H54 (cell line): ENCODE data around the gene MTSS2.
A peak's percentile ranks its signal among the peaks of the same experiment; 100 is the strongest.

Experiments
- DNase-seq: peaks from one replicate; pipeline ENCODE4 v3.0.0; 2011; ENCODE audit warnings: low spot score, mixed read lengths; ENCODE audit not compliant: insufficient read length
- FAIRE-seq: peaks from 3 replicates; lab custom pipeline; 2011; peaks lifted over from hg19 to GRCh38; lab: Jason Lieb, UNC
- POLR2A ChIP-seq: IDR thresholded peaks from 2 replicates; pipeline ENCODE4 v1.6.1; 2011; ENCODE audit warnings: low read depth, mild to moderate bottlenecking, low read length

MTSS2 gene

DNA sequence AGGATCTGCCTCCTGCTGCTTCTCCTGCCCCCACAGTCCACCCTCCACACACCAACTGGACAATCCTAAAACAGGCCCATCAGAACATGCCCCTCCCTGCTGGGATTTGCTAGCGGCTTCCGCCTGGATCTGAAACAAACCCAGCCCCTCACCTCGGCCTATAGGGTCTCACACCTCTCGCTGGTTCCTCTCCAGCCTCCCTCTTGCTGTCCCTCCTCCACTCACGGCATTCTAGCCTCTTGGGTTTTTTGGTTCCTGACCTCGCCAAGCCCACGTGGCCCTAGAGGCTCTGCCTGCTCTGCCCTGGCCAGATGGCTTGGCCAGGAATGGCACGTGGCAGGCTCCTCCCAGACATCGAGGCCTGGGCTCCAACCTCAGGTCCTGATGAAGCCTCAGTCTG is 15.7 kb upstream of the MTSS2 start:
- DNase-seq = no peak
- FAIRE-seq = no peak
- TF ChIP-seq POLR2A = no peak

DNA sequence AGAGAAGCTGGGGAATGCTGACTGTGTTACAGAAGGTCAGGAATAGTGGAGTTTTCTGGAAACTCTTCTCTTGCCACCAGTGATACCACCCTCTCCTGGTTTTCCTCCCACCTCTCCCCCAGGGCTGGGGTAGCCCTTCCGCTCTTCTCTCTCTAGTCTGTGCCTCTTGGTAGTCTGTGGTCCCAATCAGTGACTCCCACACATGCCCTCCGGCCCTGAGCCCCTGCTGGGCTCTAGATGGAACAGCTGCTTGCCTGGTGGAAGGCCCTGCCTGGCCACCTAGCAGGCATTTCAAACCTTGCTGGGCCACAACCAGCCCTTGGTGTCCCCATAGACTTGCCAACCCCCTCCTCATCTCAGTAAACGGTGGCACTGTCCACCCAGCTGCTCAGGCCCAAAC is 15.2 kb upstream of the MTSS2 start:
- no peak for TF ChIP-seq POLR2A
- no peak for FAIRE-seq
- no peak for DNase-seq

- TF ChIP-seq POLR2A = no peak
- FAIRE-seq = no peak
- DNase-seq = no peak
Observed at GRCh38 chr16:70700101-70701020, 14.5 kb upstream of the MTSS2 start.

GRCh38 chr16:70699696-70700095 is 13.8 kb upstream of the MTSS2 start:
- no peak for DNase-seq
- TF ChIP-seq POLR2A = no peak

DNA sequence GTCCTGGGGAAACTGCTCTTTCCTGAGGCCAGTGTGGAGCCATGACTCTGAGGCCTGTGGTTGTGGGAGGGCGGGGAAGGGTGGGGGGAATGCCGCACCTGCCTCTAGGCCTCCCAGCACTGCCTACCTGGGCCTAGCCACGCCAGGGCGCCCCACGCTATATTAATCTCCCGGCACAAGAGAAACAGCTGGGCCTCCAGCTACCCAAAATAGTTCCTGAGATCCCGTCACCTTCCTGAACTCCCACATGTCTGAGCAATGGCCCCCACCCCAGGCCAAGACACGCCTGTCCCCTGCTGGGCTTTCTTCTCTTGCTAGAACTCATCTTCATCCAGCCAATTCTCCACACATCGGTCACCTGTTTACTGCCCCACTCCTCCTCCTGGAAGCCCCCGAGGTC is 13.0 kb upstream of the MTSS2 start:
- TF ChIP-seq POLR2A = no peak
- FAIRE-seq (no peak), DNase-seq (no peak)

More at GRCh38 chr16:70699696-70700095, 13.8 kb upstream of the MTSS2 start:
- no peak for FAIRE-seq

GRCh38 chr16:70697594-70698170 is 11.8 kb upstream of the MTSS2 start:
- TF ChIP-seq POLR2A = no peak
- DNase-seq (no peak), FAIRE-seq (no peak)

- TF ChIP-seq POLR2A = no peak
- FAIRE-seq (no peak), DNase-seq (no peak)
Observed at GRCh38 chr16:70696952-70697593, 11.2 kb upstream of the MTSS2 start.

GRCh38 chr16:70696355-70696754 is 10.5 kb upstream of the MTSS2 start:
- no peak for TF ChIP-seq POLR2A
- no peak for FAIRE-seq
- DNase-seq = no peak

- DNase-seq = no peak
- no peak for FAIRE-seq
- no peak; the same call in 1 of the 2 replicates for TF ChIP-seq POLR2A
Observed at GRCh38 chr16:70695331-70696070, 9.6 kb upstream of the MTSS2 start.

GRCh38 chr16:70694868-70695218 is 9.0 kb upstream of the MTSS2 start:
- DNase-seq (no peak), FAIRE-seq (no peak)
- no peak for TF ChIP-seq POLR2A

GRCh38 chr16:70694088-70694867 is 8.4 kb upstream of the MTSS2 start:
- TF ChIP-seq POLR2A = no peak
- FAIRE-seq = peak; percentile 57
- peak; percentile 97 for DNase-seq

- no peak for TF ChIP-seq POLR2A
- DNase-seq = no peak
- no peak for FAIRE-seq
Observed at GRCh38 chr16:70692873-70693671, 7.2 kb upstream of the MTSS2 start.
